Sigmoid colon (tissue), 7 donors: ENCODE measurements around the gene PEX6. TPM values are rescaled to one million over a fixed set of nuclear protein-coding genes. Genes with fewer than 3 reads are reported as not detected.

Experiments
- DNase-seq: peaks from one replicate; pipeline ENCODE4 v3.0.0-alpha.2; 2019
- H3K27ac ChIP-seq, 4 donors: fragments of 200-600 bp; sonication (generic); one replicate each; pipeline ENCODE4 v1.5.1; 2016 to 2019; ENCODE audit warnings: mild to moderate bottlenecking in 1 of 4
- H3K27me3 ChIP-seq, 3 donors: fragments of 200-600 bp; sonication (generic); one replicate each; pipeline ENCODE4 v1.5.1; 2019; ENCODE audit warnings: mild to moderate bottlenecking in 1 of 3
- H3K36me3 ChIP-seq, 4 donors: fragments of 200-600 bp; sonication (generic); one replicate each; pipeline ENCODE4 v1.5.1; 2016 to 2019
- H3K4me1 ChIP-seq, 4 donors: fragments of 200-600 bp; sonication (generic); one replicate each; pipeline ENCODE4 v1.5.1; 2017 to 2019
- H3K4me3 ChIP-seq, 4 donors: fragments of 200-600 bp; sonication (generic); one replicate each; pipeline ENCODE4 v1.5.1; 2017 to 2019; ENCODE audit warnings: mild to moderate bottlenecking in 2 of 4, moderate library complexity in 1 of 4
- H3K9me3 ChIP-seq, 4 donors: fragments of 200-600 bp in 3 of 4; sonication (generic) in 3 of 4; one replicate each; pipeline versions ENCODE4 v1.5.1 to v1.6.1; 2013 to 2019
- CTCF ChIP-seq, 4 experiments: fragments of 450-650 bp in 3 of 4; fragments of 200-600 bp in 1 of 4; IDR thresholded peaks; one replicate each; pipeline ENCODE4 v1.5.1; 2016 to 2019; ENCODE audit warnings: antibody characterized with exemption in 4 of 4, mild to moderate bottlenecking in 3 of 4, moderate library complexity in 2 of 4
- EP300 ChIP-seq, 4 donors: sonication (generic); formaldehyde crosslinking; IDR thresholded peaks; one replicate each; pipeline ENCODE4 v1.6.1; 2017; ENCODE audit warnings: antibody characterized with exemption in 4 of 4
- POLR2A ChIP-seq, 2 donors: fragments of 450-650 bp; IDR thresholded peaks; one replicate each; pipeline ENCODE4 v1.6.1; 2016; ENCODE audit warnings: antibody characterized with exemption in 2 of 2, mild to moderate bottlenecking in 2 of 2, moderate library complexity in 2 of 2
- POLR2AphosphoS5 ChIP-seq, 4 donors: sonication (generic); formaldehyde crosslinking; IDR thresholded peaks; one replicate each; pipeline ENCODE4 v1.6.1; 2017; ENCODE audit warnings: antibody characterized with exemption in 4 of 4
- WGBS, 2 donors: extraction: QIAGEN DNeasy Blood & Tissue Kit; methylation state at CpG; one replicate each; pipeline ENCODE4 v1.1.7; 2013; 5-methylcytosine and 5-hydroxymethylcytosine counted together
- intact Hi-C: fragments of 100-400 bp; cut with DNase I; formaldehyde crosslinking; loops from one replicate; pipeline ENCODE4 v1.15.1; 2023
- polyA plus RNA-seq, 3 donors: library from polyadenylated mRNA; stranded (reverse); fragments of 200-250 nt; gene quantifications; one replicate each; pipeline ENCODE4 v1.2.3, GENCODE V29; 2013
- total RNA-seq, 4 donors: library from RNA; depleted of rRNA; stranded (reverse); fragments of >200 nt; gene quantifications; one replicate each; pipeline ENCODE4 v1.1.0, GENCODE V29; 2016
- donor health status: healthy with polysubstance abuse.
- donor health status: Bipolar disorder and iron deficiency.
- donor health status: healthy.

PEX6 gene
- total and polyA plus RNA-seq, 7 donors, result 10.2 to 21.5 (median 18.2) TPM

- no peaks in the 10 kb centered on the region for H3K9me3 ChIP-seq
- intact Hi-C loops, result no loop called here
- TF ChIP-seq POLR2AphosphoS5 (IDR thresholded peaks at IDR 0.05), result no peak
- no peak for TF ChIP-seq CTCF (IDR thresholded peaks at IDR 0.05)
- TF ChIP-seq EP300 (IDR thresholded peaks at IDR 0.05), result no peak
- no peak for TF ChIP-seq POLR2A (IDR thresholded peaks at IDR 0.05)
- no peaks in the 10 kb centered on the region for H3K27me3 ChIP-seq
- H3K36me3 ChIP-seq, result peaks cover 10 to 51% (median 44%) of the 10 kb centered on the region in 4 donors
- H3K4me1 ChIP-seq, result no peaks in the 10 kb centered on the region
- 96% methylated on average over 6 of the region's 6 CpGs for WGBS, 2 donors
- no peak overlapping the region for H3K4me3 ChIP-seq
- DNase-seq, result no peak
- no peak overlapping the region for H3K27ac ChIP-seq
Observed at GRCh38 chr6:42940493-42941045, 38.4 kb downstream of the PEX6 start.

- no peak for TF ChIP-seq CTCF (IDR thresholded peaks at IDR 0.05)
- TF ChIP-seq POLR2A (IDR thresholded peaks at IDR 0.05), result no peak
- TF ChIP-seq EP300 (IDR thresholded peaks at IDR 0.05), result no peak
- TF ChIP-seq POLR2AphosphoS5 (IDR thresholded peaks at IDR 0.05), result no peak
- 78 to 91% methylated on average over 4 of the region's 4 CpGs for WGBS, 2 donors
- Histone ChIP-seq H3K27me3 (no peaks in the 10 kb centered on the region), H3K27ac (no peak overlapping the region), H3K36me3 (peaks cover 14 to 59% (median 51%) of the 10 kb centered on the region in 4 donors), H3K4me1 (no peaks in the 10 kb centered on the region), H3K4me3 (no peak overlapping the region), H3K9me3 (no peaks in the 10 kb centered on the region)
- intact Hi-C loops, result no loop called here
- DNase-seq, result no peak
Observed at GRCh38 chr6:42939810-42940167, 39.2 kb downstream of the PEX6 start.

- no peak overlapping the region for H3K27ac ChIP-seq
- TF ChIP-seq EP300 (IDR thresholded peaks at IDR 0.05) (no peak), POLR2A (IDR thresholded peaks at IDR 0.05) (no peak), CTCF (IDR thresholded peaks at IDR 0.05) (no peak), POLR2AphosphoS5 (IDR thresholded peaks at IDR 0.05) (no peak)
- 71 to 84% methylated on average over 9 of the region's 9 CpGs for WGBS, 2 donors
- no peaks in the 10 kb centered on the region for H3K9me3 ChIP-seq
- no peak for DNase-seq
- no peak overlapping the region for H3K4me3 ChIP-seq
- peaks cover 14 to 63% (median 54%) of the 10 kb centered on the region in 4 donors for H3K36me3 ChIP-seq
- intact Hi-C loops, result no loop called here
- no peaks in the 10 kb centered on the region for H3K27me3 ChIP-seq
- no peaks in the 10 kb centered on the region for H3K4me1 ChIP-seq
Observed at GRCh38 chr6:42938987-42939809, 39.8 kb downstream of the PEX6 start.

GRCh38 chr6:42938428-42938796, 40.6 kb downstream of the PEX6 start:
- WGBS, 2 donors, result 87 to 90% methylated on average over 5 of the region's 5 CpGs
- no peaks in the 10 kb centered on the region for H3K9me3 ChIP-seq
- no peak overlapping the region for H3K4me3 ChIP-seq
- no peaks in the 10 kb centered on the region for H3K4me1 ChIP-seq
- H3K27me3 ChIP-seq, result no peaks in the 10 kb centered on the region
- intact Hi-C loops, result no loop called here
- no peak for TF ChIP-seq POLR2A (IDR thresholded peaks at IDR 0.05)
- TF ChIP-seq CTCF (IDR thresholded peaks at IDR 0.05), result no peak
- TF ChIP-seq EP300 (IDR thresholded peaks at IDR 0.05), result no peak
- TF ChIP-seq POLR2AphosphoS5 (IDR thresholded peaks at IDR 0.05), result no peak
- H3K27ac ChIP-seq, result no peak overlapping the region
- H3K36me3 ChIP-seq, result peaks cover 14 to 58% (median 50%) of the 10 kb centered on the region in 4 donors
- no peak for DNase-seq
